ENCODE measurements around the gene LGMN.

LGMN gene

DNA sequence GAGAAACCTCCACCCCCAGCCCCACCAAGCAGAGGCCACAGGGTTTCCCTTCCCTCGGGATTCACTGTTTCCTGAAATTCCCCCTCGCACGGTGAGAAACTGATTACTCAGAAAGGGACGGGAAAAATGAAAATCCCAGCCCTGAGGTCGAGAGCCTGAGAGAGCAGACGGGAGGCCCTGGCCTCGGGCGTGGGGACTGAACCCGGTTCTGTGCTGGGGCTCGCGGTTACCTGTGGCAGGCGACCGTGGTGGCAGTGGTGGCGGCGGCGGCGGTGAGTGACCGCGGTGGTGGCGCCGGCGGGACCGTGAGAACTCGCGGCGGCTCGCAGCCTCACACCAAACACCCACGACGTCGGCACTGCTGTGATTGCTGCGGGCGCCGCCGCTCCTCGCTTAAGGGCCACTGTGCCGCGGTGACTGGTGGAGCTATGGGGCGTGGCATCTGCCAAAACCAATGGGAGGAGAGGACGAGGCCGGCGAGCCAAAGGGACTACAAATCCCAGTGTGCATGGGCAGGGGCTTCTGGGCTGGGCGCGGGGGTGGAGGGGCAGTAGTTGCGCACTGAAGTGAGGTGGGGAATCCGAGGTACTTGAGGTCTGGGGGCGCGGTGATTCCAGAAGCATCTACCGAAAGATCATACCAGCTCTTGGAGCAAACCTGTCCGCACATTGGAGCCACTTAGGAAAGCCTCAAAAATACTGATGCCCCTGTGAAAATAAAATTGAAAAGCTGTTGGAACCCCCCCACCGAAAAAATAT lies at the start of gene LGMN:
TSS of gene LGMN (minus strand) at position 369 of the 758 bp plus-strand sequence. CDS start 15,841 bp downstream, outside the sequence.
- Histone ChIP-seq H3K4me3 (ENCODE audit: low read length, poor library complexity, severe bottlenecking) (peak within 1 kb of the TSS; percentile 14), H3K4me1 (ENCODE audit: insufficient read depth, low read length, poor library complexity, severe bottlenecking) (peaks cover 39% of the 10 kb centered on the region), H3F3A (ENCODE audit: low read depth) (0 out of 2 replicates have a peak, but pooled peaks cover 3% of the 10 kb centered on the region), H2AFZ (ENCODE audit: low read length) (no peak within 1 kb of the TSS), H3K27me3 (ENCODE audit: insufficient read depth, low read length, poor library complexity, severe bottlenecking) (no peaks in the 10 kb centered on the region), H3K4me2 (ENCODE audit: low read depth, low read length, poor library complexity, severe bottlenecking) (peak within 1 kb of the TSS; percentile 61), H3K9me3 (ENCODE audit: insufficient read depth, low read depth, low read length) (no peaks in the 10 kb centered on the region; the same call in 1 of the 2 replicates), H3K9me2 (replicated peaks; ENCODE audit: low read depth, low read length) (no peaks in the 10 kb centered on the region), H4K20me1 (ENCODE audit: insufficient read depth, low read length, poor library complexity, severe bottlenecking) (no peaks in the 10 kb centered on the region), H3K9ac (ENCODE audit: low read depth, low read length, poor library complexity, severe bottlenecking) (no peak within 1 kb of the TSS), H3K36me3 (ENCODE audit: insufficient read depth, low read length) (no peaks in the 10 kb centered on the region), H3K79me2 (ENCODE audit: insufficient read depth, low read length) (no peaks in the 10 kb centered on the region)
- TF ChIP-seq, protein P1, sequence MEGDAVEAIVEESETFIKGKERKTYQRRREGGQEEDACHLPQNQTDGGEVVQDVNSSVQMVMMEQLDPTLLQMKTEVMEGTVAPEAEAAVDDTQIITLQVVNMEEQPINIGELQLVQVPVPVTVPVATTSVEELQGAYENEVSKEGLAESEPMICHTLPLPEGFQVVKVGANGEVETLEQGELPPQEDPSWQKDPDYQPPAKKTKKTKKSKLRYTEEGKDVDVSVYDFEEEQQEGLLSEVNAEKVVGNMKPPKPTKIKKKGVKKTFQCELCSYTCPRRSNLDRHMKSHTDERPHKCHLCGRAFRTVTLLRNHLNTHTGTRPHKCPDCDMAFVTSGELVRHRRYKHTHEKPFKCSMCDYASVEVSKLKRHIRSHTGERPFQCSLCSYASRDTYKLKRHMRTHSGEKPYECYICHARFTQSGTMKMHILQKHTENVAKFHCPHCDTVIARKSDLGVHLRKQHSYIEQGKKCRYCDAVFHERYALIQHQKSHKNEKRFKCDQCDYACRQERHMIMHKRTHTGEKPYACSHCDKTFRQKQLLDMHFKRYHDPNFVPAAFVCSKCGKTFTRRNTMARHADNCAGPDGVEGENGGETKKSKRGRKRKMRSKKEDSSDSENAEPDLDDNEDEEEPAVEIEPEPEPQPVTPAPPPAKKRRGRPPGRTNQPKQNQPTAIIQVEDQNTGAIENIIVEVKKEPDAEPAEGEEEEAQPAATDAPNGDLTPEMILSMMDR (conservative IDR thresholded peaks at IDR 0.05; ENCODE audit: low read length) = no peak
- no peak for TF ChIP-seq EZH2phosphoT487 (IDR thresholded peaks at IDR 0.05; ENCODE audit: borderline replicate concordance)

DNA sequence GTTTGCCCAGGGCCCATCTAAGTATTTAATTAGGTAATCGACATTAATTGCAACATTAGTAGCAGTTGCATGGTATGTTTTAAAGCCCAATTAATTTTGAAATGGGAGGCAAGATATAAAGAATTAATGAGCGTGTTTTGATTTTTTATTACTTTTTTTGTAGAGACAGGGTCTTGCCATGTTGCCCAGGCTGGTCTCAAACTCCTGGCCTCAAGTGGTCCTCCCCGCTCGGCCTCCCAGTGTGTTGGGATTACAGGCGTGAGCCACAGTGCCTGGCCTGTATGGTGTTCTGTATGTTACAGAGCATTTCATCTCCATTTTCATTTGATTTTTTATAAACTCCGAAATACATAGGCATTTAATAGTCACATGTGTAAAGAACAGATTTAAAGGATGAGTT lies 46.5 kb upstream of the LGMN start:
- TF ChIP-seq, protein P1 (conservative IDR thresholded peaks at IDR 0.05; ENCODE audit: low read length) = no peak
- TF ChIP-seq EZH2phosphoT487 (IDR thresholded peaks at IDR 0.05; ENCODE audit: borderline replicate concordance) = no peak
- peak overlapping the region; percentile 93 for H3K4me2 ChIP-seq (ENCODE audit: low read depth, low read length, poor library complexity, severe bottlenecking)
- peaks cover 25% of the 10 kb centered on the region for H3K4me1 ChIP-seq (ENCODE audit: insufficient read depth, low read length, poor library complexity, severe bottlenecking)
- H2AFZ ChIP-seq (ENCODE audit: low read length) = peak overlapping the region; percentile 59; the same call in 1 of the 2 replicates
- no peaks in the 10 kb centered on the region for H3K9me2 ChIP-seq (replicated peaks; ENCODE audit: low read depth, low read length)
- peaks cover 27% of the 10 kb centered on the region for H3K79me2 ChIP-seq (ENCODE audit: insufficient read depth, low read length)
- H4K20me1 ChIP-seq (ENCODE audit: insufficient read depth, low read length, poor library complexity, severe bottlenecking) = peaks cover 13% of the 10 kb centered on the region
- peak overlapping the region; percentile 96 for H3K9ac ChIP-seq (ENCODE audit: low read depth, low read length, poor library complexity, severe bottlenecking)
- peaks cover 10% of the 10 kb centered on the region for H3K27me3 ChIP-seq (ENCODE audit: insufficient read depth, low read length, poor library complexity, severe bottlenecking)
- H3K9me3 ChIP-seq (ENCODE audit: insufficient read depth, low read depth, low read length) = peaks cover 1% of the 10 kb centered on the region; the same call in 1 of the 2 replicates
- peak overlapping the region; percentile 97 for H3K4me3 ChIP-seq (ENCODE audit: low read length, poor library complexity, severe bottlenecking)
- no peaks in the 10 kb centered on the region for H3F3A ChIP-seq (ENCODE audit: low read depth)
- H3K36me3 ChIP-seq (ENCODE audit: insufficient read depth, low read length) = peaks cover 7% of the 10 kb centered on the region; the same call in 1 of the 2 replicates

DNA sequence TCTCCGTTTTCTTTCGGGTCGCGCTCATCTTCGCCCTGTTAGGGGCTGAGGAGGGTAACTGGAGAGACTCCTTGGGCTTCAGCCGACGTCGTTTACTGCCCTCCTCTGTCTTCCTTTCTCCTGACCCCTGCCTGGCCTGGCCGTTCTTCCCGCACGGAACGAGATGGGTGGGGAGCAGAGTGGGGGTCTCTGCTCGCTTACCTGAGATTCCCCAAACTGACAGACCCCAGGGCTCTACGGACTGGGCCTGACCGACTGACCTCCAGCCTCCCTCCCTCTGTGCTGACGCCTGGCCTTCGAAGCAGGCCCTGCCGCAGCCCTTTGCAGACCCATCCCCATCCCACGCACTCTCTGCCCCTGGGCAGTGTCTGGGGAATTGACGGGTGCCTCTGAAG lies 46.1 kb upstream of the LGMN start:
- Histone ChIP-seq H3K27me3 (ENCODE audit: insufficient read depth, low read length, poor library complexity, severe bottlenecking) (peaks cover 10% of the 10 kb centered on the region), H3K36me3 (ENCODE audit: insufficient read depth, low read length) (peaks cover 7% of the 10 kb centered on the region; the same call in 1 of the 2 replicates), H3K4me2 (ENCODE audit: low read depth, low read length, poor library complexity, severe bottlenecking) (peak overlapping the region; percentile 93), H3K4me1 (ENCODE audit: insufficient read depth, low read length, poor library complexity, severe bottlenecking) (peaks cover 23% of the 10 kb centered on the region), H3K79me2 (ENCODE audit: insufficient read depth, low read length) (peaks cover 23% of the 10 kb centered on the region), H4K20me1 (ENCODE audit: insufficient read depth, low read length, poor library complexity, severe bottlenecking) (peaks cover 13% of the 10 kb centered on the region), H3K9ac (ENCODE audit: low read depth, low read length, poor library complexity, severe bottlenecking) (peak overlapping the region; percentile 96), H3K9me3 (ENCODE audit: insufficient read depth, low read depth, low read length) (peaks cover 6% of the 10 kb centered on the region; the same call in 1 of the 2 replicates), H3K4me3 (ENCODE audit: low read length, poor library complexity, severe bottlenecking) (peak overlapping the region; percentile 97), H3F3A (ENCODE audit: low read depth) (no peaks in the 10 kb centered on the region), H3K9me2 (replicated peaks; ENCODE audit: low read depth, low read length) (no peaks in the 10 kb centered on the region), H2AFZ (ENCODE audit: low read length) (peak overlapping the region; percentile 59)
- TF ChIP-seq, protein P1 (conservative IDR thresholded peaks at IDR 0.05; ENCODE audit: low read length) = no peak
- no peak for TF ChIP-seq EZH2phosphoT487 (IDR thresholded peaks at IDR 0.05; ENCODE audit: borderline replicate concordance)
